BJ (cell line): ENCODE results near the gene AKAP11. TPM values are rescaled to one million over a fixed set of nuclear protein-coding genes. Genes with fewer than 3 reads are reported as not detected.

Experiments used
- CTCF ChIA-PET: fragments of 350-600 bp; formaldehyde crosslinking; extraction: SDS; loops from one replicate; lab custom pipeline; 2021; ENCODE audit warnings: antibody characterized with exemption, inconsistent platforms; lab: Yijun Ruan, JAX
- POLR2A ChIA-PET: fragments of 300-600 bp; sonication (Branson Sonifier 250); formaldehyde crosslinking; extraction: SDS; loops from one replicate; lab custom pipeline; 2021; ENCODE audit warnings: antibody characterized with exemption; lab: Charles Lee
- DNase-seq: peaks from one replicate; pipeline ENCODE4 v3.0.0-alpha.2; 2011; ENCODE audit warnings: low read depth
- H3K27me3 ChIP-seq: 2 replicates; pipeline ENCODE4 v1.6.0; 2011; ENCODE audit warnings: low read length; ENCODE audit not compliant: control insufficient read depth, insufficient read depth
- H3K36me3 ChIP-seq: 2 replicates; pipeline ENCODE4 v1.5.1; 2011; ENCODE audit warnings: low read length; ENCODE audit not compliant: control insufficient read depth, insufficient read depth
- H3K4me3 ChIP-seq: 2 replicates; pipeline ENCODE4 v1.5.1; 2011; ENCODE audit warnings: low read depth, mild to moderate bottlenecking, control low read depth, low read length
- polyA plus RNA-seq: library from polyadenylated mRNA; depleted of rRNA; stranded (reverse); fragments of >200 nt; gene quantifications from 2 replicates; pipeline ENCODE4 v1.2.3, GENCODE V29; 2011
- TF ChIP-seq, protein P1 (sequence below): IDR thresholded peaks from 2 replicates; pipeline ENCODE4 v1.5.1; 2011; ENCODE audit warnings: low read depth, mild to moderate bottlenecking, control low read depth, inconsistent platforms, low read length, moderate library complexity; ENCODE audit not compliant: insufficient read depth

Gene AKAP11
- polyA plus RNA-seq, 1 experiment: 9.3 TPM

DNA sequence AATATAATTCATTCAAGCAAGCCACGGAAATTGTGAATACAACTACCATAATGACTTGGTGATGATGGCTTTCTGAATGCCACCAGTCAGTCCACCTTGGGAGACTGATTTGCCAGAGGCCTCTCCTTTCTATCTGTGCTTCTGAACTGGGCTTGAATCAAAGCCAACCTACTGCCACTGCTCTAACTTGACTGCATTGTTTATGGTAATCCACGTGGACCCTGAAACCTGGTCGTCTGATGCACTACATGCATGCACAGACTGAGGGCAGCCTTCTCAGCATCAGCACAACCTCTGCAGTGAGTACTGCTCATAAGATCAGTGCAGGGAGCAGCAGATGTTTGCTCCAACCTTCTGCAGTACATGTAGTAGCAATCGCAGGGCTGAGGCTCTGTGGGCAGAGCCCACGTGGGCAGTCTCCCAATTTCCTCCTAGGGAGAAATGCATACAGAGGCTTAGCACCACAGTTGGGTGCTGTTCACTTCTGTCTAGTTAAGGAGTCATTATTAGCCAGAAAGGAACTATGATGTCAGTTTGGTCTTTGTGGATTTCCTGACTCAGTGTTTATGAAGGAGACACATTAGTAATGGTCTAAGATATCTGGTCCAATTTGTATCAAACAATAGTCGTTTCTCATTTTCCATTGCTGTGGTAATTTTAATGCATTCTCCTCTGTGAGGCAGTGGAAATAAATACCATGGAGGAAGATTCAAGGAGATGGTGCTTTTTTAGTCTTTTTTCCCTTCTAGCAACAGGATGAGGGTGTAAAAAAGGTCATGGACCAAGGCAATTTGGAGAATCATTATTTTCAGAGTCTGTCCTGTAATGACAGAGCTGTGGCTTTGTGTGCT is 82.5 kb downstream of the AKAP11 start:
- DNase-seq: no peak
- Histone ChIP-seq H3K36me3 (no peaks in the 10 kb centered on the region), H3K27me3 (peaks cover 1% of the 10 kb centered on the region; the same call in 1 of the 2 replicates), H3K4me3 (no peak overlapping the region)
- CTCF ChIA-PET: no interaction called here
- POLR2A ChIA-PET: no interaction called here
- TF ChIP-seq, protein P1, sequence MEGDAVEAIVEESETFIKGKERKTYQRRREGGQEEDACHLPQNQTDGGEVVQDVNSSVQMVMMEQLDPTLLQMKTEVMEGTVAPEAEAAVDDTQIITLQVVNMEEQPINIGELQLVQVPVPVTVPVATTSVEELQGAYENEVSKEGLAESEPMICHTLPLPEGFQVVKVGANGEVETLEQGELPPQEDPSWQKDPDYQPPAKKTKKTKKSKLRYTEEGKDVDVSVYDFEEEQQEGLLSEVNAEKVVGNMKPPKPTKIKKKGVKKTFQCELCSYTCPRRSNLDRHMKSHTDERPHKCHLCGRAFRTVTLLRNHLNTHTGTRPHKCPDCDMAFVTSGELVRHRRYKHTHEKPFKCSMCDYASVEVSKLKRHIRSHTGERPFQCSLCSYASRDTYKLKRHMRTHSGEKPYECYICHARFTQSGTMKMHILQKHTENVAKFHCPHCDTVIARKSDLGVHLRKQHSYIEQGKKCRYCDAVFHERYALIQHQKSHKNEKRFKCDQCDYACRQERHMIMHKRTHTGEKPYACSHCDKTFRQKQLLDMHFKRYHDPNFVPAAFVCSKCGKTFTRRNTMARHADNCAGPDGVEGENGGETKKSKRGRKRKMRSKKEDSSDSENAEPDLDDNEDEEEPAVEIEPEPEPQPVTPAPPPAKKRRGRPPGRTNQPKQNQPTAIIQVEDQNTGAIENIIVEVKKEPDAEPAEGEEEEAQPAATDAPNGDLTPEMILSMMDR: no peak

- DNase-seq: no peak
- TF ChIP-seq, protein P1: no peak
- POLR2A ChIA-PET: no interaction called here
- CTCF ChIA-PET: no interaction called here
- Histone ChIP-seq H3K4me3 (no peak overlapping the region), H3K36me3 (no peaks in the 10 kb centered on the region), H3K27me3 (peaks cover 1% of the 10 kb centered on the region; the same call in 1 of the 2 replicates)
Observed at GRCh38 chr13:42355092-42355485, 83.1 kb downstream of the AKAP11 start.

- CTCF ChIA-PET: no interaction called here
Observed at GRCh38 chr13:42355491-42356183, 83.7 kb downstream of the AKAP11 start.

DNA sequence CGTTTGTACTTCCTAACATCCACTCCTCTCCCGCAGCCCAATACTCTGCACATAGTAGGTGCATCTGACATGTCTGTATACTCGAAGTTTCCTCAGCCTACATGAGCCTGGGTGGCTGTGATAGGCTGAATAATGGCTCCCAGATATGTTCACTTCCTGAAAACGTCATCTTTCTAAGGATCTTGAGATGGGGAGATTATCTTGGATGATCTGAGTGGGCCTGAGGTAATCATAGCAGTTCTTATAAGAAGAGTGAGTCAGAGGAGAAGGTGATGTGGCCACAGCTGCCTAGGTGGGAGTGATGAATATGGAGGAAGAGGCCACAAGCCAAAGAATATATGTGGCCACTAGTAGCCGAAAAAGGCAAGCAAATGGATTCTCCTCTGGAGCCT is 84.2 kb downstream of the AKAP11 start:
- TF ChIP-seq, protein P1: no peak
- H3K36me3 ChIP-seq: no peaks in the 10 kb centered on the region
- no peak for DNase-seq
- CTCF ChIA-PET: no interaction called here
- no peak overlapping the region for H3K4me3 ChIP-seq
- peaks cover 1% of the 10 kb centered on the region; the same call in 1 of the 2 replicates for H3K27me3 ChIP-seq
- POLR2A ChIA-PET: interaction anchor here (0.6 kb wide), 1 partner anchor 636 kb away, joined by 3 read pairs; the partner anchor contains the start of gene EPSTI1

More at GRCh38 chr13:42355491-42356183, 83.7 kb downstream of the AKAP11 start:
- POLR2A ChIA-PET: no interaction called here
- DNase-seq: no peak
- TF ChIP-seq, protein P1: no peak
- H3K4me3 ChIP-seq: no peak overlapping the region
- no peaks in the 10 kb centered on the region for H3K36me3 ChIP-seq
- H3K27me3 ChIP-seq: peaks cover 1% of the 10 kb centered on the region; the same call in 1 of the 2 replicates

GRCh38 chr13:42360046-42360574 is 88.2 kb downstream of the AKAP11 start:
- DNase-seq: no peak
- Histone ChIP-seq H3K36me3 (no peaks in the 10 kb centered on the region), H3K27me3 (no peaks in the 10 kb centered on the region), H3K4me3 (no peak overlapping the region)
- TF ChIP-seq, protein P1: no peak
- CTCF ChIA-PET: no interaction called here
- POLR2A ChIA-PET: no interaction called here
